Tongue (tissue), 3 donors: ENCODE data around the gene ST7. TPM values are rescaled to one million over a fixed set of nuclear protein-coding genes. Genes with fewer than 3 reads are reported as not detected.

Experiments
- DNase-seq: peaks from one replicate; pipeline ENCODE4 v3.0.0-alpha.2; 2015
- small RNA-seq: library from RNA; depleted of rRNA; stranded (forward); fragments of <200 nt; gene quantifications from one replicate; pipeline ENCODE3, GENCODE V24; 2014; ENCODE audit warnings: low replicate concordance
- total RNA-seq: library from RNA; depleted of rRNA; stranded (reverse); fragments of >200 nt; gene quantifications from one replicate; pipeline ENCODE4 v1.2.3, GENCODE V29; 2014

Gene ST7
- total RNA-seq, 1 donor from 2014 or later, result 32.0 TPM

DNA sequence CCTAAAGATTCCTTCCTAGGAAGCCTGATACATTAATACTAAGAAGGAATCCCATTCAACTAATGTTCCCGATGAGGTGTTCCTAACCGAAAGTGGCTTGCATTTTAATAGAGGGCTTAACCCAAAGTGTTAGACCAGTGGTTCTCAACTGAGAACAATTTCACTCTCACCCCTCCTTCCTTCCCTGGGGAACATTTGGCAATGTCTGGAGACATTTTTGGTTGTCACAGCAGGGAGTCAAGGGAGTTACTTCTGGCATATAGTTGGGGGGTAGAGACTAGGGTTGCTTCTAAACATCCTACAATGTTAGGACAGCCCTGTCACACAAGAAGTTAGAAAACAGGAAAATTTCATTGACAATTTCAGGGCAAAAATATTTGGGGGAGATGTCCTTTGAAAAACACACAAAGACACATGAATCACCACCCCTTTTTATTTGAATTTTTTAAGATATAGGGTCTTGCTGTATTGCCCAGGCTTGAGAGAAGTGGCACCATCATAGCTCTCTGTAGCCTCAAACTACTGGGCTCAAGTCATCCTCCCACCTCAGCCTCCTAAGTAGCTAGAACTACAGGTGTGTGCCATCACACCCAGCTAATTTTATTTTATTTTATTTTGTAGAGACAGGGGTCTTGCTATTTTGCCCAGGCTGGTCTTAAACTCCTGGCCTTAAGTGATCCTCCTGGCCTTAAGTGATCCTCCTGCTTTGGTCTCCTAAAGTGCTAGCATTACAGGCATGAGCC is 318.9 kb downstream of the ST7 start:
- DNase-seq, result no peak

DNA sequence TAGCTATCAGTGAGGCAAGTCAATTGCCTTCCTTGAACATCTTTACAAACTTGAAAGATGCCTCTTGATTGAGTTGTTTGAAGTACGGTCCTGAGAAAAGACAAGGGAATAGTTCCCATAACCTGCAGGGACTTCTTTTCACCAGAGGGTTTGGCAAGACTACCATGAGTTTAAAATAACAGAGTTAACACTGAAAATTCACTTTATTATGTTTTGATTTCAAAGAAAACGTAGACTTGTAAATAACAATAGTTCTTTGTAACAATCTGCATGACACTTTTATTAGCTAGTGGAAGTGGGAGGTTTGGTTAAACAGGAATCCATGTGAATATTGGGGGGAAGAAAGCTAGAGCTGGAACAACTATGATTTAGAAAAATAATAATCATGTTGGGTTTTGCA is 320.0 kb downstream of the ST7 start:
- DNase-seq, result no peak

DNA sequence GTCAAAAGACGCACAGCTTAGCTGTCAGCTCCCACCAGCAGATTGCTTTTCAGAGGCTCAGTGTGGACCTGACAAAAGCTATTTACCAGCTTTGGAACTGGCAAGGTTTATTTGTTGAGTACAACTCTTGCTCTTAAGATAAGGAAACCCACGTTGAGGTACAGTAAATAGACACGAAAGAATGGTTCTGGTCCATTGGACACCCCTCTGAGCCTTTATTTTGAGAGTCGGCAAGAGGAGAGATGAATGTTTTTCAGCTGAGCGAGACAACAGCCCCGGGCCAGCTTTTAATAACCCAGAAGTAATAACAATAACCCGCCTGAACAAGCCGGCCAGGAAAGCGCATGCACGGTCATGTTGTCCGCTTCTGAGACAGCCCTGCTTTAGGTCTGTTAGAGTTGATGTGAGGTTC is 320.5 kb downstream of the ST7 start:
- DNase-seq, result peak; percentile 48

DNA sequence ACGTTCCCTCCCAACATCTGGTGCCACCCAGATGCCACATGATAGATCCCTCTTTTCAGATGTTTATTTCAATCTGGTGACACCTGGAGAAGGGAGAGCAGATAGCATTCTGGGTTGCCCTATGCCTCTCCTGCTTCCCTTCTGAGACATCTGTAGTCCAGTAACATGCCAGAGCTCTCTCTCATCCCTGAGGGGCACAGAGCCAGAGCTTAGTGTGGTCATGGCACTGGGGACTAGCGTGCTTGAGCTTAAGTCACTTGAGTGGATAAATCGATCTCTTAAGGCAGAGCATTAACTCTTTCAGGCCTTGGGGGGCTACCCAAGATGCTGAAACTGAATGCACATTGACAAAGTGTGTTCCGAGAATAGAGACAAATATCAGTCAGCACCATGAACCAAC is 321.6 kb downstream of the ST7 start:
- no peak for DNase-seq

DNA sequence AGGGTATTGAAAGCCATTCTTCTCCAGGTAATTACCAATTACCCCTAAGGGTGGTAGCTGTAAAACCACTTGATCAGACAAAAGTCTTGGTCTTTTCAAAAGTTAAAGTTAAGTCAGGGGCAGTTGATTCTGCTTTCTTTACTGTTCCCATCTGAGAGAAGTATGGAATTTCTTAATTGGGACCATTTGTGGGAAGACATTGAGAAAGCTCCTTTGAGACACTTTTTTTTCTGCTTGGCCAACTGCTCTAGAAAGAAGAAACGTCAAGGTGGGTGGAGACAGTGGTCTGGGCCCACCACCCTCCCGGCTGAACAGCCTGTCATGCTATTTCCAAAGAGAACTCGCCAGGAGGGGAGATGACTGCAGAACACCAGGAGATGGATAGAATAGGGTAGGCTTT is 324.3 kb downstream of the ST7 start:
- no peak for DNase-seq

DNA sequence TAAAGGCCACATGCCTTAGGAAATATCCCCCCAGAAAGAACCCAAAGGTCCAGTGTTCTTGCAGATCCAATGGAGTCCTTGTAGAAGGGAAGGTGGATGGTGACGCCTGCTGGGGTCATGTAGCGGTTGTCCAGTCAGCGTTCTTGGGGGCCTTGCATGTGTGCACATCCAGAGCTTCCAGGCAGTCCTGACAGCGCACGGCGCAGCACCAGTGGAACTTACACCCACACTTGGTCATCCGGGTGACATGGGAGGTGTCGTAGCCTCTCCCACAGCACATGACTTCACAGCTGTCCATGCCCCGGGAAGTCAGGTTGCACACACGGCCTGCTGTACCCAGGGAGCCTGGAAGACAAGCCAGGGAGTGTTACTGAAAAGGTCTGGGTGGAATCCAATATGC is 324.7 kb downstream of the ST7 start:
- no peak for DNase-seq

DNA sequence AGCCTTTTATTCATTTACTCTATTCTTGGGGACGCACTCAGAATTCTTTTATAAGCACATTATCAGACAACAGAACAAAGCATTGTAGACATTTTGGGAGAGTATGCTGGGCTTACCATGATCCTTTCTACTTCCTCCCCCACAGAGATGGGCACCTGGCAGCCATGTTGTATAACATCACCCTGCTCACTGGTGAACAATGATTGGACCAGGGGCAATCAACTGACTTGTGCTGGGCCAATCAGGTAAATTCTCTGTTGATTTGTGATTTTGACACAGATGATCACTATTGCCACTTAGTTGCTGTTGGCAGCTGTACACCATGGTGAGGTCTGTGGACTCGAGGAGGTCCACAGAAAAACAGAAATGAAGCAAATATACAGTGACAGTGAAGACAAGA is 325.9 kb downstream of the ST7 start:
- DNase-seq, result no peak

Small RNA genes within 50 kb of the gene (small RNA-seq; reads per million reads assigned to genes)
- not detected for gene AC002542.1
- gene MTCYBP6, result not detected
- gene RF00019, result not detected
- gene RF02179, result not detected
- not detected for gene RF02180
- gene RF02181, result not detected
- not detected for gene RF02183
- gene RF02184, result not detected
- not detected for gene RF02185
- gene RF02188, result not detected
- not detected for gene RNA5SP239

Other genes with a start within 250 kb of the ST7 start
- gene CAPZA2, start 90.9 kb upstream of the ST7 start, total RNA-seq, result 324 TPM